Lung (tissue), 12 donors: Measurements from ENCODE around the gene SUGCT. TPM values are rescaled to one million over a fixed set of nuclear protein-coding genes. Genes with fewer than 3 reads are reported as not detected.

Experiments
- ATAC-seq: fragments of 200-7000 bp; cut with Tn5 transposase; one replicate; pipeline ENCODE4 v1.9.1; 2020; ENCODE audit warnings: moderate number of reproducible peaks; ENCODE audit not compliant: insufficient read depth, low FRiP score
- DNase-seq, 3 donors: peaks; one replicate each; pipeline ENCODE4 v3.0.0-alpha.2; 2013 to 2017
- H3K27ac ChIP-seq, 2 donors: one replicate each; pipeline ENCODE4 v1.5.1; 2013; ENCODE audit warnings: mild to moderate bottlenecking in 2 of 2, moderate library complexity in 2 of 2, control low read depth in 1 of 2, inconsistent platforms in 1 of 2, low read depth in 1 of 2, low read length in 1 of 2
- H3K27me3 ChIP-seq, 3 donors: one replicate each; pipeline ENCODE4 v1.5.1; 2013; ENCODE audit warnings: low read length in 2 of 3; ENCODE audit not compliant: control insufficient read depth in 3 of 3, insufficient read depth in 3 of 3
- H3K36me3 ChIP-seq, 4 donors: one replicate each; pipeline ENCODE4 v1.5.1; 2013; ENCODE audit warnings: low read length in 4 of 4, mild to moderate bottlenecking in 1 of 4, moderate library complexity in 1 of 4; ENCODE audit not compliant: control insufficient read depth in 4 of 4, insufficient read depth in 4 of 4
- H3K4me1 ChIP-seq, 5 donors: one replicate each; pipeline ENCODE4 v1.5.1; 2013; ENCODE audit warnings: low read length in 5 of 5, mild to moderate bottlenecking in 2 of 5, moderate library complexity in 1 of 5; ENCODE audit not compliant: control insufficient read depth in 5 of 5, insufficient read depth in 5 of 5
- H3K4me3 ChIP-seq: one replicate; pipeline ENCODE4 v1.5.1; 2013; ENCODE audit warnings: mild to moderate bottlenecking, control low read depth, moderate library complexity
- H3K9ac ChIP-seq, 2 donors: one replicate each; pipeline ENCODE4 v1.5.1; 2013; ENCODE audit warnings: low read length in 2 of 2, control low read depth in 1 of 2; ENCODE audit not compliant: insufficient read depth in 1 of 2
- H3K9me3 ChIP-seq, 4 donors: one replicate each; pipeline ENCODE4 v1.5.1; 2013; ENCODE audit warnings: low read length in 3 of 4, mild to moderate bottlenecking in 1 of 4, moderate library complexity in 1 of 4; ENCODE audit not compliant: control insufficient read depth in 4 of 4, insufficient read depth in 3 of 4
- CTCF ChIP-seq: IDR thresholded peaks from 2 replicates; pipeline ENCODE4 v1.5.1; 2012; ENCODE audit warnings: mild to moderate bottlenecking; ENCODE audit errors: control extremely low read depth, extremely low read depth
- WGBS, 2 donors: extraction: QIAGEN DNeasy Blood & Tissue Kit; methylation state at CpG; one replicate each; pipeline ENCODE4 v1.1.7; 2013; 5-methylcytosine and 5-hydroxymethylcytosine counted together
- polyA plus RNA-seq, 2 donors: library from polyadenylated mRNA; stranded (reverse); fragments of 200-250 nt; gene quantifications; one replicate each; pipeline ENCODE4 v1.2.1, GENCODE V29; 2013
- total RNA-seq, 2 donors: library from RNA; depleted of rRNA in 1 of 2; stranded (reverse); fragments of >200 nt in 1 of 2; gene quantifications; one replicate each; pipeline ENCODE4 v1.2.1, GENCODE V29; 2014 to 2021
- donor health status: control.
- donor health status: control.
- donor health status: Bipolar disorder and iron deficiency.
- donor health status: healthy.
- donor health status: DM: yes; HTN: yes; CAD: no.

SUGCT gene
- total and polyA plus RNA-seq, 4 donors, result 0.23 to 4.2 (median 1.8) TPM

- DNase-seq, result no peak
- Histone ChIP-seq H3K4me3 (no peak overlapping the region), H3K36me3 (no peaks in the 10 kb centered on the region), H3K27me3 (no peaks in the 10 kb centered on the region), H3K9ac (no peak overlapping the region), H3K4me1 (peaks cover 0 to 8% (median 0%) of the 10 kb centered on the region in 5 donors), H3K27ac (no peak overlapping the region), H3K9me3 (no peaks in the 10 kb centered on the region)
- 80 to 82% methylated on average over 5 of the region's 5 CpGs for WGBS, 2 donors
- TF ChIP-seq CTCF, result no peak
- no peak for ATAC-seq
Observed at GRCh38 chr7:40608321-40609075, 473.7 kb downstream of the SUGCT start.

- H3K4me3 ChIP-seq, result no peak overlapping the region
- ATAC-seq, result no peak
- no peak overlapping the region for H3K27ac ChIP-seq
- no peaks in the 10 kb centered on the region for H3K9me3 ChIP-seq
- 79 to 87% methylated on average over 4 of the region's 4 CpGs for WGBS, 2 donors
- DNase-seq, result peak; percentile 28 to 86 (median 85)
- H3K9ac ChIP-seq, result no peak overlapping the region
- TF ChIP-seq CTCF, result no peak
- H3K27me3 ChIP-seq, result no peaks in the 10 kb centered on the region
- no peaks in the 10 kb centered on the region for H3K36me3 ChIP-seq
- H3K4me1 ChIP-seq, result no peaks in the 10 kb centered on the region
Observed at GRCh38 chr7:40610461-40610860, 475.7 kb downstream of the SUGCT start.

- Histone ChIP-seq H3K27me3 (no peaks in the 10 kb centered on the region), H3K4me3 (no peak overlapping the region), H3K9me3 (no peaks in the 10 kb centered on the region), H3K4me1 (no peaks in the 10 kb centered on the region), H3K36me3 (no peaks in the 10 kb centered on the region), H3K27ac (no peak overlapping the region), H3K9ac (no peak overlapping the region)
- WGBS, 2 donors, result 60 to 79% methylated on average over 2 of the region's 2 CpGs
- no peak for TF ChIP-seq CTCF
- ATAC-seq, result no peak
- DNase-seq, result no peak
Observed at GRCh38 chr7:40611095-40611871, 476.5 kb downstream of the SUGCT start.
